PFSK-1 (cell line): ENCODE data around the gene IFI27L1.

Experiments
- POLR2AphosphoS5 ChIP-seq: IDR thresholded peaks from 2 replicates; pipeline ENCODE4 v1.6.1; 2012; ENCODE audit warnings: low read depth, mild to moderate bottlenecking, control low read depth, low read length, moderate library complexity
- TAF1 ChIP-seq: IDR thresholded peaks from 2 replicates; pipeline ENCODE4 v1.6.1; 2012; ENCODE audit warnings: low read length, control low read depth, borderline replicate concordance; ENCODE audit not compliant: insufficient read depth
- TF ChIP-seq, protein P1 (sequence below), 2 experiments: IDR thresholded peaks; 2 replicates each; pipeline versions ENCODE4 v1.6.1 to v1.8.0; 2011 to 2012; ENCODE audit warnings: low read depth in 2 of 2, low read length in 2 of 2, control low read depth in 1 of 2, inconsistent platforms in 1 of 2, mild to moderate bottlenecking in 1 of 2, moderate library complexity in 1 of 2; ENCODE audit not compliant: insufficient read depth in 1 of 2

DNA sequence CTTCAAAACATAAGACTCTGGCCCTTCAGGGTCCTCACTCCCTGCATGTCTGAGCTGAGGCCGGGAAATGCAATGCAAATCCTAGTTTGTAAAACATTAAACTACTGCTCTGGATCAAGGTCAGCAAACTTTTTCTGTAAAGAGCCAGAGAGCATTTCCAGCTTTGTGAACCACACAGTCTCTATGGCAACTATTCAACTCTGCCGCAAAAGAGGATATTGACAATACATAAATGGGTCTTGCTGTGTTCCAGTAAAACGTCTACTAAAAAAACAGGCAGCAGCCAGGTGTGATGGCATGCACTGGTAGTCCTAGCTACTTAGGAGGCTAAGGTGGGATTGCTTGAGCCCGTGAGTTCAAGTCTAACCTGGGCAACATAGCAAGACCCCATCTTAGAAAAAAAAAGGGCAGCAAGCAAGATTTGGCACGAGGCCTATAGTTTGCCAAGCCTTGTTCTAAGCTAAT is 22.4 kb upstream of the IFI27L1 start:
- TF ChIP-seq, protein P1, sequence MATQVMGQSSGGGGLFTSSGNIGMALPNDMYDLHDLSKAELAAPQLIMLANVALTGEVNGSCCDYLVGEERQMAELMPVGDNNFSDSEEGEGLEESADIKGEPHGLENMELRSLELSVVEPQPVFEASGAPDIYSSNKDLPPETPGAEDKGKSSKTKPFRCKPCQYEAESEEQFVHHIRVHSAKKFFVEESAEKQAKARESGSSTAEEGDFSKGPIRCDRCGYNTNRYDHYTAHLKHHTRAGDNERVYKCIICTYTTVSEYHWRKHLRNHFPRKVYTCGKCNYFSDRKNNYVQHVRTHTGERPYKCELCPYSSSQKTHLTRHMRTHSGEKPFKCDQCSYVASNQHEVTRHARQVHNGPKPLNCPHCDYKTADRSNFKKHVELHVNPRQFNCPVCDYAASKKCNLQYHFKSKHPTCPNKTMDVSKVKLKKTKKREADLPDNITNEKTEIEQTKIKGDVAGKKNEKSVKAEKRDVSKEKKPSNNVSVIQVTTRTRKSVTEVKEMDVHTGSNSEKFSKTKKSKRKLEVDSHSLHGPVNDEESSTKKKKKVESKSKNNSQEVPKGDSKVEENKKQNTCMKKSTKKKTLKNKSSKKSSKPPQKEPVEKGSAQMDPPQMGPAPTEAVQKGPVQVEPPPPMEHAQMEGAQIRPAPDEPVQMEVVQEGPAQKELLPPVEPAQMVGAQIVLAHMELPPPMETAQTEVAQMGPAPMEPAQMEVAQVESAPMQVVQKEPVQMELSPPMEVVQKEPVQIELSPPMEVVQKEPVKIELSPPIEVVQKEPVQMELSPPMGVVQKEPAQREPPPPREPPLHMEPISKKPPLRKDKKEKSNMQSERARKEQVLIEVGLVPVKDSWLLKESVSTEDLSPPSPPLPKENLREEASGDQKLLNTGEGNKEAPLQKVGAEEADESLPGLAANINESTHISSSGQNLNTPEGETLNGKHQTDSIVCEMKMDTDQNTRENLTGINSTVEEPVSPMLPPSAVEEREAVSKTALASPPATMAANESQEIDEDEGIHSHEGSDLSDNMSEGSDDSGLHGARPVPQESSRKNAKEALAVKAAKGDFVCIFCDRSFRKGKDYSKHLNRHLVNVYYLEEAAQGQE (IDR thresholded peaks at IDR 0.05; ENCODE audit: insufficient read depth in 1 of 2, low read depth in 2 of 2, low read length in 2 of 2): no peak
- TF ChIP-seq POLR2AphosphoS5 (no peak), TAF1 (no peak)
